Large intestine (tissue), 3 donors: Measurements from ENCODE around the gene PFDN2. TPM values are rescaled to one million over a fixed set of nuclear protein-coding genes. Genes with fewer than 3 reads are reported as not detected.
A peak's percentile ranks its signal among the peaks of the same experiment; 100 is the strongest.

Experiments used
- DNase-seq, 2 donors: peaks; one replicate each; pipeline versions ENCODE4 v3.0.0 to v3.0.0-alpha.2; 2013
- H3K27ac ChIP-seq: one replicate; pipeline ENCODE4 v1.5.1; 2013; ENCODE audit warnings: low read length
- H3K27me3 ChIP-seq: 2 replicates; pipeline ENCODE4 v1.6.1; 2013; ENCODE audit warnings: low read length; ENCODE audit not compliant: control insufficient read depth, insufficient read depth
- H3K36me3 ChIP-seq: 2 replicates; pipeline ENCODE4 v1.6.1; 2013; ENCODE audit warnings: low read length; ENCODE audit not compliant: control insufficient read depth, insufficient read depth
- H3K4me1 ChIP-seq: one replicate; pipeline ENCODE4 v1.6.1; 2013; ENCODE audit warnings: low read length; ENCODE audit not compliant: control insufficient read depth, insufficient read depth
- H3K4me3 ChIP-seq: one replicate; pipeline ENCODE4 v1.5.1; 2013; ENCODE audit warnings: low read length
- H3K9me3 ChIP-seq: one replicate; pipeline ENCODE4 v1.6.1; 2013; ENCODE audit warnings: mild to moderate bottlenecking, low read depth, low read length, moderate library complexity; ENCODE audit not compliant: control insufficient read depth
- WGBS: methylation state at CpG from one replicate; pipeline ENCODE4 v1.1.5; 2013; ENCODE audit warnings: low lambda C conversion rate; ENCODE audit not compliant: insufficient coverage; 5-methylcytosine and 5-hydroxymethylcytosine counted together
- polyA plus RNA-seq: library from polyadenylated mRNA; unstranded; fragments of 120-200 nt; gene quantifications from one replicate; pipeline ENCODE4 v1.2.1, GENCODE V29; 2013

Gene PFDN2
- polyA plus RNA-seq, 1 donor = 72.5 TPM

GRCh38 chr1:161161652-161162051 lies 43.8 kb upstream of the PFDN2 start:
- no peak for DNase-seq
- Histone ChIP-seq H3K36me3 (peaks cover 46% of the 10 kb centered on the region), H3K27me3 (no peaks in the 10 kb centered on the region), H3K4me3 (no peak overlapping the region), H3K4me1 (peaks cover 34% of the 10 kb centered on the region), H3K27ac (no peak overlapping the region), H3K9me3 (no peaks in the 10 kb centered on the region)
- no CpG with 5 or more reads among the region's 5 CpGs for WGBS

- H3K4me1 ChIP-seq = peaks cover 34% of the 10 kb centered on the region
- DNase-seq = no peak
- H3K36me3 ChIP-seq = peaks cover 46% of the 10 kb centered on the region
- H3K27ac ChIP-seq = no peak overlapping the region
- H3K9me3 ChIP-seq = no peaks in the 10 kb centered on the region
- no peaks in the 10 kb centered on the region for H3K27me3 ChIP-seq
- no peak overlapping the region for H3K4me3 ChIP-seq
- WGBS = no CpG with 5 or more reads among the region's 22 CpGs
Measured at GRCh38 chr1:161160671-161161145, 42.9 kb upstream of the PFDN2 start.

GRCh38 chr1:161159913-161160243 lies 42.0 kb upstream of the PFDN2 start:
- peak overlapping the region; percentile 90 for H3K4me3 ChIP-seq
- peak overlapping the region; percentile 53 for H3K27ac ChIP-seq
- DNase-seq = no peak
- H3K27me3 ChIP-seq = no peaks in the 10 kb centered on the region
- H3K36me3 ChIP-seq = peaks cover 44% of the 10 kb centered on the region
- whole genome bisulfite sequencing = no CpG with 5 or more reads among the region's 11 CpGs
- H3K9me3 ChIP-seq = no peaks in the 10 kb centered on the region
- H3K4me1 ChIP-seq = peaks cover 27% of the 10 kb centered on the region

- DNase-seq = peak; percentile 88 to 92
- peak within 1 kb of the TSS; percentile 90 for H3K4me3 ChIP-seq
- H3K36me3 ChIP-seq = peaks cover 40% of the 10 kb centered on the region
- no CpG with 5 or more reads among the region's 60 CpGs for WGBS
- H3K27ac ChIP-seq = peak within 1 kb of the TSS; percentile 63
- no peaks in the 10 kb centered on the region for H3K27me3 ChIP-seq
- H3K9me3 ChIP-seq = no peaks in the 10 kb centered on the region
- H3K4me1 ChIP-seq = peaks cover 27% of the 10 kb centered on the region
Measured at GRCh38 chr1:161159087-161159912, 41.5 kb upstream of the PFDN2 start, which contains the start of gene USP21. Gene USP21, plus strand, starts transcription at chr1:161159500. Its CDS starts 1,141 bp downstream, at chr1:161160641.

GRCh38 chr1:161158316-161159010 lies 40.6 kb upstream of the PFDN2 start:
- no peaks in the 10 kb centered on the region for H3K27me3 ChIP-seq
- DNase-seq = no peak
- H3K9me3 ChIP-seq = no peaks in the 10 kb centered on the region
- H3K27ac ChIP-seq = peak overlapping the region; percentile 63
- no CpG with 5 or more reads among the region's 9 CpGs for WGBS
- H3K4me1 ChIP-seq = peaks cover 27% of the 10 kb centered on the region
- peak overlapping the region; percentile 90 for H3K4me3 ChIP-seq
- H3K36me3 ChIP-seq = peaks cover 33% of the 10 kb centered on the region

- WGBS = no CpG with 5 or more reads among the region's 1 CpG
- no peaks in the 10 kb centered on the region for H3K9me3 ChIP-seq
- H3K27me3 ChIP-seq = no peaks in the 10 kb centered on the region
Measured at GRCh38 chr1:161157867-161158266, 40.0 kb upstream of the PFDN2 start.

GRCh38 chr1:161153682-161154337 lies 36.0 kb upstream of the PFDN2 start, which contains the start of gene UFC1:
Gene UFC1, plus strand, starts transcription at chr1:161153978. Its CDS starts 20 bp downstream, at chr1:161153998.
- Histone ChIP-seq H3K36me3 (peaks cover 18% of the 10 kb centered on the region), H3K4me3 (peak within 1 kb of the TSS; percentile 77), H3K9me3 (no peaks in the 10 kb centered on the region), H3K27me3 (no peaks in the 10 kb centered on the region), H3K27ac (peak within 1 kb of the TSS; percentile 93), H3K4me1 (peaks cover 4% of the 10 kb centered on the region)
- WGBS = 0% methylated on average over 6 of the region's 33 CpGs
- DNase-seq = peak; percentile 84 to 95

More at GRCh38 chr1:161157867-161158266, 40.0 kb upstream of the PFDN2 start:
- Histone ChIP-seq H3K27ac (no peak overlapping the region), H3K4me3 (no peak overlapping the region), H3K36me3 (peaks cover 29% of the 10 kb centered on the region), H3K4me1 (peaks cover 27% of the 10 kb centered on the region)
- DNase-seq = no peak

- Histone ChIP-seq H3K27me3 (no peaks in the 10 kb centered on the region), H3K36me3 (peaks cover 15% of the 10 kb centered on the region), H3K4me1 (no peaks in the 10 kb centered on the region), H3K4me3 (peak overlapping the region; percentile 77), H3K27ac (peak overlapping the region; percentile 93), H3K9me3 (no peaks in the 10 kb centered on the region)
- DNase-seq = no peak
- no CpG with 5 or more reads among the region's 9 CpGs for WGBS
Measured at GRCh38 chr1:161153176-161153575, 35.3 kb upstream of the PFDN2 start.

- no peaks in the 10 kb centered on the region for H3K9me3 ChIP-seq
- H3K4me3 ChIP-seq = no peak overlapping the region
- H3K27me3 ChIP-seq = no peaks in the 10 kb centered on the region
- WGBS = 86% methylated on average over 1 of the region's 3 CpGs
- H3K36me3 ChIP-seq = no peaks in the 10 kb centered on the region
- no peak for DNase-seq
- no peaks in the 10 kb centered on the region for H3K4me1 ChIP-seq
- no peak overlapping the region for H3K27ac ChIP-seq
Measured at GRCh38 chr1:161145832-161146231, 28.0 kb upstream of the PFDN2 start.

GRCh38 chr1:161140755-161141400 lies 23.0 kb upstream of the PFDN2 start:
- no peaks in the 10 kb centered on the region for H3K9me3 ChIP-seq
- H3K27me3 ChIP-seq = no peaks in the 10 kb centered on the region
- H3K27ac ChIP-seq = no peak overlapping the region
- no peaks in the 10 kb centered on the region for H3K4me1 ChIP-seq
- DNase-seq = no peak
- 95% methylated on average over 2 of the region's 29 CpGs for WGBS
- no peaks in the 10 kb centered on the region for H3K36me3 ChIP-seq
- no peak overlapping the region for H3K4me3 ChIP-seq
